Endothelial cell of umbilical vein (primary cell): ENCODE measurements around the gene RAB10.

Experiments used
- EZH2 ChIP-seq: IDR thresholded peaks from 2 replicates; pipeline ENCODE4 v1.6.1; 2012; ENCODE audit warnings: borderline replicate concordance, low read depth, mild to moderate bottlenecking, moderate library complexity, low read length, inconsistent platforms; ENCODE audit not compliant: severe bottlenecking
- POLR2AphosphoS5 ChIP-seq: IDR thresholded peaks from 2 replicates; pipeline ENCODE4 v1.6.1; 2012; ENCODE audit warnings: low read depth, mild to moderate bottlenecking, control low read depth, low read length, moderate library complexity; ENCODE audit not compliant: insufficient read depth
- TF ChIP-seq, protein P1 (sequence below), 2 donors: IDR thresholded peaks; 1 replicate in 1 of 2; 2 replicates in 1 of 2; pipeline ENCODE4 v1.5.1; 2011; ENCODE audit warnings: low read length in 2 of 2, mild to moderate bottlenecking in 2 of 2, moderate library complexity in 2 of 2, control low read depth in 1 of 2, inconsistent platforms in 1 of 2, low read depth in 1 of 2; ENCODE audit not compliant: insufficient read depth in 1 of 2; ENCODE audit errors: extremely low read depth in 1 of 2

- TF ChIP-seq, protein P1, sequence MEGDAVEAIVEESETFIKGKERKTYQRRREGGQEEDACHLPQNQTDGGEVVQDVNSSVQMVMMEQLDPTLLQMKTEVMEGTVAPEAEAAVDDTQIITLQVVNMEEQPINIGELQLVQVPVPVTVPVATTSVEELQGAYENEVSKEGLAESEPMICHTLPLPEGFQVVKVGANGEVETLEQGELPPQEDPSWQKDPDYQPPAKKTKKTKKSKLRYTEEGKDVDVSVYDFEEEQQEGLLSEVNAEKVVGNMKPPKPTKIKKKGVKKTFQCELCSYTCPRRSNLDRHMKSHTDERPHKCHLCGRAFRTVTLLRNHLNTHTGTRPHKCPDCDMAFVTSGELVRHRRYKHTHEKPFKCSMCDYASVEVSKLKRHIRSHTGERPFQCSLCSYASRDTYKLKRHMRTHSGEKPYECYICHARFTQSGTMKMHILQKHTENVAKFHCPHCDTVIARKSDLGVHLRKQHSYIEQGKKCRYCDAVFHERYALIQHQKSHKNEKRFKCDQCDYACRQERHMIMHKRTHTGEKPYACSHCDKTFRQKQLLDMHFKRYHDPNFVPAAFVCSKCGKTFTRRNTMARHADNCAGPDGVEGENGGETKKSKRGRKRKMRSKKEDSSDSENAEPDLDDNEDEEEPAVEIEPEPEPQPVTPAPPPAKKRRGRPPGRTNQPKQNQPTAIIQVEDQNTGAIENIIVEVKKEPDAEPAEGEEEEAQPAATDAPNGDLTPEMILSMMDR (IDR thresholded peaks at IDR 0.05; ENCODE audit: extremely low read depth in 1 of 2, insufficient read depth in 1 of 2, low read depth in 1 of 2, low read length in 2 of 2), result no peak
- TF ChIP-seq EZH2 (no peak), POLR2AphosphoS5 (no peak)
These were observed 129.1 kb downstream of the RAB10 start for GRCh38 chr2:26162963-26163362.
